Measurements from ENCODE around the gene GVQW3. TPM values are rescaled to one million over a fixed set of nuclear protein-coding genes. Genes with fewer than 3 reads are reported as not detected.

GVQW3 gene
- total RNA-seq, 1 experiment from 2014 or later, result 4.7 TPM

- Histone ChIP-seq H3K4me3 (replicated peaks in 1 of 2; ENCODE audit: low read depth in 1 of 2, low read length in 2 of 2) (peak within 1 kb of the TSS; percentile 86 to 96), H3K36me3 (ENCODE audit: control insufficient read depth in 1 of 2, insufficient read depth in 2 of 2, low read length in 2 of 2) (peaks cover 0 to 9% of the 10 kb centered on the region in 2 experiments; a peak in 3 of 4 replicates), H3K27me3 (ENCODE audit: insufficient read depth, low read length) (no peaks in the 10 kb centered on the region), H3K9me2 (ENCODE audit: insufficient read depth) (no peaks in the 10 kb centered on the region), H3K4me2 (ENCODE audit: low read length) (peak within 1 kb of the TSS; percentile 75), H3K9me3 (ENCODE audit: control insufficient read depth in 1 of 2, insufficient read depth in 1 of 2, low read depth in 1 of 2, low read length in 2 of 2) (no peaks in the 10 kb centered on the region), H2AFZ (ENCODE audit: low read depth, low read length, poor library complexity, severe bottlenecking) (no peak within 1 kb of the TSS), H4K20me1 (ENCODE audit: insufficient read depth) (no peaks in the 10 kb centered on the region), H3K4me1 (ENCODE audit: control insufficient read depth in 1 of 2, insufficient read depth in 2 of 2, low read length in 2 of 2) (peaks cover 6 to 10% of the 10 kb centered on the region in 2 experiments), H3K9ac (ENCODE audit: low read length) (peak within 1 kb of the TSS; percentile 94), H3K27ac (ENCODE audit: low read depth, low read length) (peak within 1 kb of the TSS; percentile 86), H3K79me2 (ENCODE audit: insufficient read depth, low read length) (peaks cover 46% of the 10 kb centered on the region)
- ATAC-seq (peak; percentile 88), DNase-seq (ENCODE audit: low read depth, low spot score) (peak; percentile 96)
- ChIA-PET POLR2A (no interaction called here), RAD21 (ENCODE audit: low non-redundant PET in 1 of 2, low total read pairs in 2 of 2, uncharacterized antibody in 2 of 2, unreplicated experiment in 2 of 2) (no interaction called here), CTCF (no interaction called here)
- intact Hi-C loops (cut with micrococcal nuclease), result loop anchor here (5.0 kb wide), 1 partner anchor 62 kb away; the partner anchor contains the start of genes GVQW3 and THAP12
- BruUV-seq (replicated peaks), result no TSS peak
- no peak for TF ChIP-seq JUND (IDR thresholded peaks at IDR 0.05)
- no peak for TF ChIP-seq ZNF274 (IDR thresholded peaks at IDR 0.05; ENCODE audit: low read depth, low read length)
- TF ChIP-seq SIN3A (IDR thresholded peaks at IDR 0.05; ENCODE audit: low read depth), result peak; percentile 76
- no peak for TF ChIP-seq EGR1 (IDR thresholded peaks at IDR 0.05; ENCODE audit: low read depth)
- TF ChIP-seq CEBPB (IDR thresholded peaks at IDR 0.05; ENCODE audit: low read depth), result no peak
- TF ChIP-seq ZBTB33 (IDR thresholded peaks at IDR 0.05; ENCODE audit: extremely low read depth, insufficient replicate concordance, low read length), result no peak
- no peak for TF ChIP-seq RAD21 (IDR thresholded peaks at IDR 0.05; ENCODE audit: low read depth)
- no peak for TF ChIP-seq REST (IDR thresholded peaks at IDR 0.05; ENCODE audit: low read depth)
- TF ChIP-seq FOSL1 (IDR thresholded peaks at IDR 0.05; ENCODE audit: low read depth), result no peak
- TF ChIP-seq SP1 (IDR thresholded peaks at IDR 0.05; ENCODE audit: low read depth), result peak; percentile 73; the same call in 1 of the 2 replicates
- TF ChIP-seq EZH2phosphoT487 (IDR thresholded peaks at IDR 0.05; ENCODE audit: borderline replicate concordance), result no peak
- no peak for TF ChIP-seq CBX3 (IDR thresholded peaks at IDR 0.05; ENCODE audit: low read depth)
- 0 out of 2 replicates have a peak, but pooled peaks have one; percentile 10 for TF ChIP-seq MAX (IDR thresholded peaks at IDR 0.05)
- TF ChIP-seq ZFX (IDR thresholded peaks at IDR 0.05), result peak; percentile 39; the same call in 1 of the 2 replicates
- TF ChIP-seq EZH2 (IDR thresholded peaks at IDR 0.05), result no peak
- TF ChIP-seq CTCF (IDR thresholded peaks at IDR 0.05 in 2 of 3, conservative IDR thresholded peaks at IDR 0.05 in 1 of 3; ENCODE audit: borderline replicate concordance in 1 of 3, insufficient read depth in 1 of 3, low read depth in 2 of 3, low read length in 2 of 3), result no peak
- TF ChIP-seq POLR2AphosphoS5 (IDR thresholded peaks at IDR 0.05; ENCODE audit: low read depth, low read length), result peak; percentile 98
- no peak; the same call in 1 of the 2 replicates for TF ChIP-seq SRF (IDR thresholded peaks at IDR 0.05; ENCODE audit: low read depth)
- no peak for TF ChIP-seq ATF3 (IDR thresholded peaks at IDR 0.05)
- peak; percentile 82 for TF ChIP-seq TCF7L2 (IDR thresholded peaks at IDR 0.05; ENCODE audit: borderline replicate concordance, extremely low read depth, insufficient read depth, insufficient read length)
Observed at GRCh38 chr11:76444384-76445120, 63.4 kb downstream of the GVQW3 start, which contains the start of gene EMSY. TSS of gene EMSY (plus strand) at chr11:76445018. CDS start at chr11:76446939, 1,921 bp downstream.

Measured in HCT116 (cell line).